ENCODE results near the gene SGMS2. TPM values are rescaled to one million over a fixed set of nuclear protein-coding genes. Genes with fewer than 3 reads are reported as not detected.

The SGMS2 gene
- 2.5 and 3.0 TPM in 2 replicates for polyA plus RNA-seq (2013)

DNA sequence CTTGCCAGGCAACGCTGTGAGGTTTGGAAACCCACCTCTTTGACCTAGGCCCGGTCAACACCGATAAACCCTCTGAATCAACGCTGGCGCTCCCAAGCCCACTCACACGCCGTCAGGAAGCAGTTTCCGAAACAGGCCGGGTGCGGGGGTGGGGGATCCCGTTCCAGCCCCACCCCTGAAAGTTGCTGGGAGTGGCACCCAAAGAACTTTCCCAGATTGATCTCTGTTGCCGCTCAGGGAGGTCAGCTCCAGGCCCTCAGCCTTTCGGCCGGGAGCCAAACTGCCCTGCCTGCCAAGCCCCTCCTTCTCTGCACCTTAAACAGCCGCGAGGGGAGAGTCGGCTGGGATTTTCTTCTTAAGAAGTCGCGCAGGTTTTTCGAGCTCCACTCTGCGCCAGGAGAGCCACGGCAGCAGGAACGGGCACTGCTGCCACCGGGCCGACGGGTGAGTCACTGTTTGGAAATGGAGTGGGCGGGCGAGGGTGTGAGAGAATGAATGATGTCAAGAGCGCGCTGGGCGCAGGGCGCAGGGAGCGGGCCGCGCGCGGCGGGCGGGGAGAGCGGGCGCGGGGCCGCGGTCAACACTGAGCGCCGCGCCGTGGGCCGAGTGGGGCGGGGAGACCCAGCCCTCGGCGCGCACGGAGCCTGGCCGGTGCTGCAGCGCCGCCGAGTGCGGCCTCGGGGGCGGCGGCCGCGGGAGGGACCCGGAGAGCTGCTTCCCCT is at the start of gene SGMS2:
Gene SGMS2 (plus strand): TSS at position 583 of the 722 bp plus-strand sequence. CDS start 70,622 bp downstream, outside the sequence.
- Histone ChIP-seq H2BK12ac (ENCODE audit: low read length) (no peak within 1 kb of the TSS), H3K9ac (ENCODE audit: low read length) (peak within 1 kb of the TSS; percentile 62), H4K8ac (ENCODE audit: low read depth, low read length) (no peak within 1 kb of the TSS), H3K79me2 (ENCODE audit: control insufficient read depth, insufficient read depth, low read length, poor library complexity) (no peaks in the 10 kb centered on the region), H3K27ac (ENCODE audit: low read depth, low read length) (no peak within 1 kb of the TSS), H3K4ac (ENCODE audit: low read depth, low read length) (no peak within 1 kb of the TSS), H2AK5ac (ENCODE audit: low read length) (no peak within 1 kb of the TSS), H3K27me3 (ENCODE audit: insufficient read depth, low read length) (peaks cover 4% of the 10 kb centered on the region), H3K36me3 (ENCODE audit: control insufficient read depth in 1 of 2, insufficient read depth in 2 of 2, low read length in 2 of 2) (no peaks in the 10 kb centered on the region), H3K4me3 (ENCODE audit: low read depth, low read length) (peak within 1 kb of the TSS; percentile 78), H2BK5ac (ENCODE audit: low read depth, low read length, poor library complexity) (no peak within 1 kb of the TSS), H2AFZ (ENCODE audit: insufficient read depth, low read length, poor library complexity) (peak within 1 kb of the TSS; percentile 64), H2BK120ac (ENCODE audit: insufficient read depth, low read length, poor library complexity) (no peak within 1 kb of the TSS), H3K4me2 (ENCODE audit: low read length) (peak within 1 kb of the TSS; percentile 98), H3K4me1 (ENCODE audit: control insufficient read depth in 1 of 2, insufficient read depth in 2 of 2, low read length in 2 of 2) (peaks cover 3 to 9% of the 10 kb centered on the region in 2 experiments), H4K91ac (ENCODE audit: low read depth, low read length) (no peak within 1 kb of the TSS), H3K79me1 (ENCODE audit: low read length) (no peaks in the 10 kb centered on the region), H4K12ac (ENCODE audit: low read depth, low read length) (no peak within 1 kb of the TSS), H3K18ac (ENCODE audit: low read length) (peak within 1 kb of the TSS; percentile 21), H3K14ac (ENCODE audit: low read length) (peak within 1 kb of the TSS; percentile 34), H3K9me3 (ENCODE audit: insufficient read depth, low read depth, low read length) (no peaks in the 10 kb centered on the region), H3K23ac (ENCODE audit: low read length) (no peak within 1 kb of the TSS)
- DNase-seq: peak; percentile 95 to 98
- WGBS (ENCODE audit: extremely low coverage, insufficient coverage, insufficient read length): no CpG with 5 or more reads among the region's 65 CpGs

DNA sequence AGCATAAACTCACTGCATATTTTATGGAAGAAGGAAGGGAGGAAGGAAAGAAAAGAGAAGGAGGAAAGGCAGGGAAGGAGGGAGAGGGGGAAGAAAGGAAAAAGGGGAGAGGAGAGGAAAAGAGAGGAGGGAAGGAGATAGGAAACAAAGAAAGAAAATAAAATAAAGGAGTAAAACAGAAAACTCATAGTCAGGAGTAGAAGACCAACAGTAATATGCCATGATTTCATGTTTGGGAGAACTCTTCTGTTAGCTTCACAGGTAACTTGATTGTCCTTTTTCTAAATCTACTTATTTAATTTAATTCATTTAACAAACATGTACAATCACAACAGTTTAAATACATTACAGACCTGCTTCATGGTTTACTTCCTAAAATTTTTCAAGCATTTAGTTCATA is 46.8 kb upstream of the SGMS2 start:
- H2BK120ac ChIP-seq (ENCODE audit: insufficient read depth, low read length, poor library complexity): no peak overlapping the region
- H3K14ac ChIP-seq (ENCODE audit: low read length): no peak overlapping the region
- no peak overlapping the region for H3K4me2 ChIP-seq (ENCODE audit: low read length)
- H2AK5ac ChIP-seq (ENCODE audit: low read length): no peak overlapping the region
- no peak overlapping the region for H2AFZ ChIP-seq (ENCODE audit: insufficient read depth, low read length, poor library complexity)
- H3K27me3 ChIP-seq (ENCODE audit: insufficient read depth, low read length): no peaks in the 10 kb centered on the region
- no peaks in the 10 kb centered on the region for H3K79me2 ChIP-seq (ENCODE audit: control insufficient read depth, insufficient read depth, low read length, poor library complexity)
- H3K9me3 ChIP-seq (ENCODE audit: insufficient read depth, low read depth, low read length): peaks cover 4% of the 10 kb centered on the region
- H2BK5ac ChIP-seq (ENCODE audit: low read depth, low read length, poor library complexity): no peak overlapping the region
- no peak overlapping the region for H4K91ac ChIP-seq (ENCODE audit: low read depth, low read length)
- no peak overlapping the region for H3K27ac ChIP-seq (ENCODE audit: low read depth, low read length)
- no peak overlapping the region for H4K12ac ChIP-seq (ENCODE audit: low read depth, low read length)
- H3K4ac ChIP-seq (ENCODE audit: low read depth, low read length): no peak overlapping the region
- H3K4me3 ChIP-seq (ENCODE audit: low read depth, low read length): no peak overlapping the region
- H3K23ac ChIP-seq (ENCODE audit: low read length): no peak overlapping the region
- H3K36me3 ChIP-seq (ENCODE audit: control insufficient read depth in 1 of 2, insufficient read depth in 2 of 2, low read length in 2 of 2): no peaks in the 10 kb centered on the region
- no peak overlapping the region for H4K8ac ChIP-seq (ENCODE audit: low read depth, low read length)
- H2BK12ac ChIP-seq (ENCODE audit: low read length): no peak overlapping the region
- no peak overlapping the region for H3K9ac ChIP-seq (ENCODE audit: low read length)
- H3K79me1 ChIP-seq (ENCODE audit: low read length): no peaks in the 10 kb centered on the region
- DNase-seq: no peak
- H3K18ac ChIP-seq (ENCODE audit: low read length): no peak overlapping the region
- H3K4me1 ChIP-seq (ENCODE audit: control insufficient read depth in 1 of 2, insufficient read depth in 2 of 2, low read length in 2 of 2): no peaks in the 10 kb centered on the region

DNA sequence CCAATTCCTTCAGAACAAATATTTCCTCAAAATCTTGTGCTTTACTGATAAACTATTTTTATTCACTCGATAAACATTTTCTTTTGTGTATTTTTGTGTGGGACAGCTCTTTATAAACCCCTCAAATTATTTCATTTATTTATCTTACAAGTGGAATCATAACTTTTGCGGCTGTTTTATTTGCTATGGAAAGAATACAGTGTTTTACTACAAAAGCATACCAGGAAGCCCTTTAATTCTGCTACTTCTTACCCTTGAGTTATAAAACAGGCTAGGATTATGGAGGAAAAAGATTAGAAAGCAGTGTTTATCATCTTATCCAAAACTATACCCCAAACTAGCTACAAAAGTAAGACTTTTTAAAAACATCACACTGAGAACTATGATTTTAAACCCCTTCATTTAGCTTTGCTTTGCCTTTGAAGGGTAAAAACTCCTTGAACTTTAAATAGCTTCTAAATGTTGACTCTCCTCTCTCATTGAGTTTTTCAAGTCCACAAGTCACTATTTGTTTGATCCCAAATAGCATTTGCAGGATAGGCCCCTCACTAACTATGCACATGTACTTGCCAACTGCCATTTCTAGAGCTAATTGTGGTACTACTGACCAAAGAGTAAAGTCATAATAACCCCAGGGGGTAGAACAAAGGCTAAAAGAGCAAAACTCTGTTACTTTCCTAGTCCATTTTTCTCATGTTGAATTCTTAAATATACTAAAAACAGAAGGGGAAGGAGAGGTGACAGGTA is 45.8 kb upstream of the SGMS2 start:
- no peak overlapping the region for H2AFZ ChIP-seq (ENCODE audit: insufficient read depth, low read length, poor library complexity)
- H2BK12ac ChIP-seq (ENCODE audit: low read length): no peak overlapping the region
- H3K4me2 ChIP-seq (ENCODE audit: low read length): no peak overlapping the region
- no peak overlapping the region for H3K14ac ChIP-seq (ENCODE audit: low read length)
- no peak overlapping the region for H4K91ac ChIP-seq (ENCODE audit: low read depth, low read length)
- no peaks in the 10 kb centered on the region for H3K79me2 ChIP-seq (ENCODE audit: control insufficient read depth, insufficient read depth, low read length, poor library complexity)
- H3K18ac ChIP-seq (ENCODE audit: low read length): no peak overlapping the region
- DNase-seq: no peak
- no peak overlapping the region for H3K4ac ChIP-seq (ENCODE audit: low read depth, low read length)
- H3K36me3 ChIP-seq (ENCODE audit: control insufficient read depth in 1 of 2, insufficient read depth in 2 of 2, low read length in 2 of 2): no peaks in the 10 kb centered on the region
- H2AK5ac ChIP-seq (ENCODE audit: low read length): no peak overlapping the region
- H3K23ac ChIP-seq (ENCODE audit: low read length): no peak overlapping the region
- no peaks in the 10 kb centered on the region for H3K79me1 ChIP-seq (ENCODE audit: low read length)
- H3K27ac ChIP-seq (ENCODE audit: low read depth, low read length): no peak overlapping the region
- H2BK5ac ChIP-seq (ENCODE audit: low read depth, low read length, poor library complexity): no peak overlapping the region
- H2BK120ac ChIP-seq (ENCODE audit: insufficient read depth, low read length, poor library complexity): no peak overlapping the region
- WGBS (ENCODE audit: extremely low coverage, insufficient coverage, insufficient read length): no CpG with 5 or more reads among the region's 2 CpGs
- H3K27me3 ChIP-seq (ENCODE audit: insufficient read depth, low read length): no peaks in the 10 kb centered on the region
- H3K9ac ChIP-seq (ENCODE audit: low read length): no peak overlapping the region
- no peak overlapping the region for H3K4me3 ChIP-seq (ENCODE audit: low read depth, low read length)
- no peak overlapping the region for H4K12ac ChIP-seq (ENCODE audit: low read depth, low read length)
- no peak overlapping the region for H4K8ac ChIP-seq (ENCODE audit: low read depth, low read length)
- no peaks in the 10 kb centered on the region for H3K4me1 ChIP-seq (ENCODE audit: control insufficient read depth in 1 of 2, insufficient read depth in 2 of 2, low read length in 2 of 2)
- H3K9me3 ChIP-seq (ENCODE audit: insufficient read depth, low read depth, low read length): no peaks in the 10 kb centered on the region

DNA sequence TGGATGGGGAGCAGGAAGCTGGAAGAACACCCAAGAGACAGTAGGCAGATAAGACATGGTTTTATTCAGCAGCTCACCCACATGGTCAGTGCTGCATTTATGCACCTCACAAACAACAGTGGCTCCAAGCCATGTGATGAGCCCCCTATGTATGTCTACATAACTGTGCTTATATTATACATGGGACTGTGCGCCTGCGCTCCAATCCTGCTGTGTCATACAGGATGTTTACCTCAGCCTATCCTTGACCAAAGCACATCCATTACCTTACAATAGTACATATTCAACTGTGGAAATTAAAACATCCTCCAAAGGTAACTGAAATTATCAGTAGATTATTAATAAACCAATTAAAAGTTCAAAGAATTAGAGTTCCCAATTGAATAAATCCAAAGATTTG is 44.1 kb upstream of the SGMS2 start:
- WGBS (ENCODE audit: extremely low coverage, insufficient coverage, insufficient read length): no CpG with 5 or more reads among the region's 2 CpGs
- no peak overlapping the region for H2BK120ac ChIP-seq (ENCODE audit: insufficient read depth, low read length, poor library complexity)
- no peaks in the 10 kb centered on the region for H3K9me3 ChIP-seq (ENCODE audit: insufficient read depth, low read depth, low read length)
- H3K27me3 ChIP-seq (ENCODE audit: insufficient read depth, low read length): no peaks in the 10 kb centered on the region
- H2BK12ac ChIP-seq (ENCODE audit: low read length): no peak overlapping the region
- H4K12ac ChIP-seq (ENCODE audit: low read depth, low read length): no peak overlapping the region
- H3K4me2 ChIP-seq (ENCODE audit: low read length): no peak overlapping the region
- H3K23ac ChIP-seq (ENCODE audit: low read length): no peak overlapping the region
- H3K79me1 ChIP-seq (ENCODE audit: low read length): no peaks in the 10 kb centered on the region
- no peak overlapping the region for H2AFZ ChIP-seq (ENCODE audit: insufficient read depth, low read length, poor library complexity)
- H3K18ac ChIP-seq (ENCODE audit: low read length): no peak overlapping the region
- no peak overlapping the region for H4K91ac ChIP-seq (ENCODE audit: low read depth, low read length)
- H4K8ac ChIP-seq (ENCODE audit: low read depth, low read length): no peak overlapping the region
- no peak overlapping the region for H3K4ac ChIP-seq (ENCODE audit: low read depth, low read length)
- H3K4me3 ChIP-seq (ENCODE audit: low read depth, low read length): no peak overlapping the region
- no peak overlapping the region for H3K9ac ChIP-seq (ENCODE audit: low read length)
- H3K14ac ChIP-seq (ENCODE audit: low read length): no peak overlapping the region
- H3K27ac ChIP-seq (ENCODE audit: low read depth, low read length): no peak overlapping the region
- H3K36me3 ChIP-seq (ENCODE audit: control insufficient read depth in 1 of 2, insufficient read depth in 2 of 2, low read length in 2 of 2): no peaks in the 10 kb centered on the region
- no peak for DNase-seq
- no peak overlapping the region for H2BK5ac ChIP-seq (ENCODE audit: low read depth, low read length, poor library complexity)
- no peak overlapping the region for H2AK5ac ChIP-seq (ENCODE audit: low read length)
- no peaks in the 10 kb centered on the region for H3K79me2 ChIP-seq (ENCODE audit: control insufficient read depth, insufficient read depth, low read length, poor library complexity)
- no peaks in the 10 kb centered on the region for H3K4me1 ChIP-seq (ENCODE audit: control insufficient read depth in 1 of 2, insufficient read depth in 2 of 2, low read length in 2 of 2)
